LNCaP clone FGC (cell line): ENCODE data around the gene COL9A3.

Experiments
- DNase-seq: peaks from one replicate; pipeline ENCODE4 v3.0.0-alpha.2; 2011; ENCODE audit warnings: low read depth
- H3K4me3 ChIP-seq: 2 replicates; pipeline ENCODE4 v1.5.1; 2011; ENCODE audit warnings: mild to moderate bottlenecking, low read depth, low read length, control low read depth
- TF ChIP-seq, protein P1 (sequence below): IDR thresholded peaks from 2 replicates; pipeline ENCODE4 v1.5.1; 2012; ENCODE audit warnings: mild to moderate bottlenecking; ENCODE audit not compliant: control insufficient read depth, insufficient read depth; ENCODE audit errors: extremely low read depth

The COL9A3 gene

DNA sequence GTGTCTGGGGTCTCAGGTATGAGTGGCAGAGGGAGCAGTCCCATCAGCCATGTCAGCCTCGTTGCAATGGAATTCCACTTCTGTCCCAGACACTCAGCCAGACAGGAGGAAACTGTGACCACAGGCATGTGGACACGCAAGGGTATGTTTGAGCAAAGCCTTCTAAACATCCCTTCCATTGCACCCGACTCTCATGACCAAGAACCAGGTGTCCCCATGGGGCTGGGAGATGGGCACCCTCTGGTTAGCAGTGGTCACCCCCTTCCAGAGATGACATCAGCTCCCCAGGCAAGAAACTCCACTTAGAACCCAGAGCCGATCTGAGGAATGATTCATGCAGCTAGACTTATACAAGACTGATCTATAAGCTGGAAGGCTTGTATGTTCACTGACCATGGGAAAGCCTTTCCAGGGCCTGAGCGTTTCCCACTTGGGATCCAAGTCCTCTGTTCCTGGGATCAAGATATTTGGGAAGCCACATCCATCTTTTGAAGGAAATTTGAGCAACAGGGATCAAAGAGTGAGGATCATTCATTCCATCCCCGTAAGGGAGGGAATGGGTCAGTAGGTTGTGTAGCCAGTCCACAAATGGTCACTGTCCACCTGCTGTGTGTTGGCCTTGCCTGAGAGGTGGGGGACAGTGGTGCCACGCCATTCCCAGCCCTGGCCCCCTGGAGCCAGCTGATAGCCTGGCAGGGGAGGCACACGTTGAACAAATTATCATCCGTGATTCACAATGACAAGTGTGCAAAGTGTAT, 24.5 kb upstream of the COL9A3 start:
- TF ChIP-seq, protein P1, sequence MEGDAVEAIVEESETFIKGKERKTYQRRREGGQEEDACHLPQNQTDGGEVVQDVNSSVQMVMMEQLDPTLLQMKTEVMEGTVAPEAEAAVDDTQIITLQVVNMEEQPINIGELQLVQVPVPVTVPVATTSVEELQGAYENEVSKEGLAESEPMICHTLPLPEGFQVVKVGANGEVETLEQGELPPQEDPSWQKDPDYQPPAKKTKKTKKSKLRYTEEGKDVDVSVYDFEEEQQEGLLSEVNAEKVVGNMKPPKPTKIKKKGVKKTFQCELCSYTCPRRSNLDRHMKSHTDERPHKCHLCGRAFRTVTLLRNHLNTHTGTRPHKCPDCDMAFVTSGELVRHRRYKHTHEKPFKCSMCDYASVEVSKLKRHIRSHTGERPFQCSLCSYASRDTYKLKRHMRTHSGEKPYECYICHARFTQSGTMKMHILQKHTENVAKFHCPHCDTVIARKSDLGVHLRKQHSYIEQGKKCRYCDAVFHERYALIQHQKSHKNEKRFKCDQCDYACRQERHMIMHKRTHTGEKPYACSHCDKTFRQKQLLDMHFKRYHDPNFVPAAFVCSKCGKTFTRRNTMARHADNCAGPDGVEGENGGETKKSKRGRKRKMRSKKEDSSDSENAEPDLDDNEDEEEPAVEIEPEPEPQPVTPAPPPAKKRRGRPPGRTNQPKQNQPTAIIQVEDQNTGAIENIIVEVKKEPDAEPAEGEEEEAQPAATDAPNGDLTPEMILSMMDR, result no peak
- H3K4me3 ChIP-seq, result no peak overlapping the region
- DNase-seq, result no peak

DNA sequence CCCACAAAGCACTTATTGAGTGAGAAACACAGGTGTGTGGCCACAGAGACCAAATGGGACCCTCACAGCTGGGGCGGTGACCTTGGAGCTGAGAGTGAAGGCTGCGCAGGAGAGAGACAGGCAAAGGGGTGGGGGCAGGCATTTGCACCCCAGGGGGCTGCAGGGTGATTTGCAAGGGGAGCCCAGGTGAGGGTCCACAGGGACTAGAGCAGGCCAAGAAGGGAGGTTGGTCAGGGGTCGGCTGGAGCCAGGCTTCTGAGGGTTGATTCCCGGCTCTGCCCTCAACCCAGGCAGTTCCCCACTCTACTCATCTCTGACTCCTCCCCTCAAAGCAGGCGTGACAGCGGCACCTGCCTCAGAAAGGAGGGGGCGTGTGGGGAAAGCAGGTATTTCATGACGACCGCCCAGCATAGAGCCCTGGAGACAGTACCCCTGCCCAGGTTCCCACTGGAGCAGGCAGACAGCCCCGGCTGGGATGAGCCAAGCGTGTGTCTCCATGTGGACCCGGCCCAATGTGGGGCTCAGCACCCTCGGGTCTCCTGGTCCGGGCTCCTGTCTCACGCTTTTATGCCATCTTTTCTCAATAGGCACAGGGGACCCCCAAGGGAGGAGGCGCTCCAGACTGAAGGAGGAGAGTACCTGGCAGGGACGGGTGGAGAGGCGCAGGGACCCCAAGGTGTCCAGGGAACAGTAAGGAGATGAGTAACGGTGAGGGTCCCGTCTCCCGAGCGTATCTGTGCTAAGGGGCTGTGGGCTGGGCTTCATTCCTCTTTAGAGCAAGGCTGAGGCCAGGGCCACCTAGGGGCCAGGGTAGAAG, 23.7 kb upstream of the COL9A3 start:
- H3K4me3 ChIP-seq, result no peak overlapping the region
- TF ChIP-seq, protein P1, result no peak

DNA sequence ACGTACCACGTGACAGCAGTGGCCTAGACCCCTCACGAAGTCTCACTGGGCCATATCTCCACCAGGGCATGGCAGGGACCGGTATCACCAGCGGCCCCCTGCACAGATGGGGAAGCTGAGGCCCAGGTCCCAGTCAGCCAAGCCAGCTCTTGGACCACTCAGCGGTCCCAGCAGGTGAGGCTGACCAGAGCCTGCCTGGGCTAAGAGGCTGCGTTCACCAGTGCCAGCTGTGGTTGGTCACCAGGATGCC, 23.2 kb upstream of the COL9A3 start:
- peak overlapping the region; percentile 50 for H3K4me3 ChIP-seq
- TF ChIP-seq, protein P1, result no peak
- DNase-seq, result no peak

More for the DNA sequence above, 23.7 kb upstream of the COL9A3 start:
- no peak for DNase-seq

DNA sequence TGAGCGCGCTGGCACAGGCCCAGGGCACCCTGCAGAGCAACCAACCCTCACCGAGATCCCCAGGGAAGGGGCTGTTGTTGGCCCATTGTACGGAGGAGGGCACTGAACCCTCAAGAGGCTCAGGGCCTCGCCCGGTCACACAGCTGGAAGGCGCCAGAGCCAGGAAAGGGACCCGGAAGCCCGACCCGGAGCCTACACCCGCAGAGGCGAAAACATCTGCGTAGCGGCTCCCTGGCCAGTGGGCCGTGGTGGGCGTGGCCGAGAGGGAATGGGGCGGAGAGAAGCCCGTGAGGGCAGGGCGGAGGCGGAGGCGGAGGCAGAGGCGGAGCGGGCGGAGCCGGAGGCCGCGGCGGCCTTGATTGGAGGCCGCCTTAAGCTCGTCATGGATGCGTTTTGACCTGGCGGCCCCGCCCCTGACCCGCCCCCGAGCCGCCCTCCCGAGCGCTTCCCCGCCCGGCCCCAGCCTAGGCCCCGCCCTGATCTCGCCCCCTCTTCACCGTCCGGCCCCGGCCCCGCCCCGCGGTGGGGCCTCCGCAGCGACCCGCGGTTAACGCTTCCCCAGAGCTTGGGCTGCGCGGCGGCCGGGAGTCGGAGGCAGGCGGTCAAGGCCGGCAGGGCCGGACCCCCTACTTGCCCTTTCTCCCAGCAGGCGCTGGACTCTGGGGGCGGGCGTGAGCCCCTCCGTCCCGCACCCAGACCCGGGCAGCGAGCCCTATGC, 22.7 kb upstream of the COL9A3 start:
- peak; percentile 75 for DNase-seq
- H3K4me3 ChIP-seq, result peak overlapping the region; percentile 50
- TF ChIP-seq, protein P1, result no peak

DNA sequence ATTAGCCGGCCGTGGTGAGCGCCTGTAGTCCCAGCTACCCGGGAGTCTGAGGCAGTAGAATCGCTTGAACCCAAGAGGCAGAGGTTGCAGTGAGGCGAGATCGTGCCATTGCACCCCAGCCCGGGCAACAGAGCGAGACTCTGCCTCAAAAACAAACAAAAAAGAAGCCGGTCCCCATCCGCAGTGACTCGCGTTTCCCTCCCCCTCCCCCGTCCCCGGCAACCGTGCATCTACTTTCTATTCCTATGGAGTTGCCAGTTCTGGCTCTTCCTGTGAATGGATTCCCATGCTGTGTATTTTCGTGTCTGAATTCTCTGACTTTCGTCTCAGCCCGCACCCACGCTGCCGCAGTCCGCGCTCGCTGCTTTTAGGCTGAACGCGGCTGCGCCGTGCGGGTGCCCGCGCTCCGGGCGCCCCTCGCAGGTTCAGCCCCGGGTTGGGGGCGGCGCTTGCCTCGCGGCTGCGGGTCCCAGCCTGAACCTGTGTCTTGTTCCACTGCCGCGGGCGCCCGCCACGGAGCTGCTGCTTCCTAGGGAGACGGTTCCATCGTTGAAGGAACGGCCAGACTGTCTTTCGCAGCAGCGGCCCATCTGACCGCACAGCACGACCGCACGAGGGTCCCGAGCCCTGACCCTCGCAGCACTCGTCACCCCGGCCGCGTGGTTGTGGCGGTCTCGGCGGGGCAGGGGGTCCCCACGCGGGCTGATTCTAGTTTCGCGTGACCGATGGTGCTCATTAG, 21.7 kb upstream of the COL9A3 start:
- TF ChIP-seq, protein P1, result no peak
- no peak for DNase-seq

DNA sequence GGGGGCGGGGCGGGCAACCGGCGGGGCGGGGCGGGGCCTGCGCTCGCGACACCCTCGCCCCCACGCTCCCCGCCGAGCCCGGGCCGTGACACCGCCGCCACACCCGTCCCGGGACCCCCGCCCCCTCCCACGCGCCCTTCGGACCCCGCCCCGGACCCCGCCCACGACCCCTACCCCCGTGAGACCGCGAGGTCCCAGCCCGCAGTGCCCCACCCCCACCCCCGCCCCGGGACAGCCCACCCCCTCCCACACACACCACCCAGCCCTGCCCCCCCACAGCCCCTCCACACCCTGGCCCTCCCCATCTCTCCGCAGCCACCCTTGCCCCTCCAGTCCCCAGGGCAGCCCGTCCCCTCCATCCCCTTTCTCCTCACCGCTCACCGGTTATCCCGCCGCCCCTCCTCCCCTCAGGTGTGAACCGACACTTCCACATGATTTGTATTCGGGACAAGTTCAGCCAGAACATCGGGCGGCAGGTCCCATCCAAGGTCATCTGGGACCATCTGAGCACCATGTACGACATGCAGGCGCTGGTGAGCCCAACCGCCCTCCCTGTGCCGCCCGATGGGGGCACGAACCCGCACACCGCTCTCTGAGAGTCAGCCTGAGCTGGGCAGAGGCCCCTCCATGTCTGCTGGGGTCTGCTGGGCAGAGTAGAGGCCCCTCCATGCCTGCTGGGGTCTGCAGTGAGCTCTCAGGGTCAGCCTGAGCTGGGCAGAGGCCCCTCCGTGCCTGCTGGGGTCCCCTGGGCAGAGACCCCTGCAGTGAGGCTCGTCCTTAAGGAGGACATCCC, 20.0 kb upstream of the COL9A3 start:
- peak overlapping the region; percentile 57 for H3K4me3 ChIP-seq
- no peak for DNase-seq
- TF ChIP-seq, protein P1, result no peak

More for the DNA sequence above, 21.7 kb upstream of the COL9A3 start:
- peak overlapping the region; percentile 48 for H3K4me3 ChIP-seq
